Stomach (tissue), 9 donors: ENCODE measurements around the gene SYNPO2. TPM values are rescaled to one million over a fixed set of nuclear protein-coding genes. Genes with fewer than 3 reads are reported as not detected.

Source experiments
- DNase-seq, 2 donors: peaks; one replicate each; pipeline versions ENCODE4 v3.0.0 to v3.0.0-alpha.2; 2013 to 2019
- H3K27ac ChIP-seq, 5 donors: fragments of 200-600 bp in 4 of 5; sonication (generic) in 4 of 5; one replicate each; pipeline ENCODE4 v1.5.1; 2013 to 2019; ENCODE audit warnings: mild to moderate bottlenecking in 1 of 5, moderate library complexity in 1 of 5
- H3K27me3 ChIP-seq, 3 donors: fragments of 200-600 bp; sonication (generic); one replicate each; pipeline ENCODE4 v1.5.1; 2017 to 2019; ENCODE audit warnings: mixed run types in 1 of 3
- H3K36me3 ChIP-seq, 4 donors: fragments of 200-600 bp; sonication (generic); 1 replicate in 3 of 4; 2 replicates in 1 of 4; pipeline ENCODE4 v1.5.1; 2016 to 2019
- H3K4me1 ChIP-seq, 4 donors: fragments of 200-600 bp; sonication (generic); one replicate each; pipeline ENCODE4 v1.5.1; 2016 to 2019
- H3K4me3 ChIP-seq, 4 donors: fragments of 200-600 bp; sonication (generic) in 3 of 4; one replicate each; pipeline ENCODE4 v1.5.1; 2016 to 2019; ENCODE audit warnings: mild to moderate bottlenecking in 1 of 4
- H3K9me3 ChIP-seq, 4 donors: fragments of 200-600 bp; sonication (generic); one replicate each; pipeline ENCODE4 v1.5.1; 2016 to 2019
- EP300 ChIP-seq: sonication (generic); formaldehyde crosslinking; IDR thresholded peaks from one replicate; pipeline ENCODE4 v1.6.1; 2017; ENCODE audit warnings: antibody characterized with exemption
- POLR2A ChIP-seq, 4 donors: fragments of 450-650 bp; IDR thresholded peaks; one replicate each; pipeline ENCODE4 v1.6.1; 2016; ENCODE audit warnings: antibody characterized with exemption in 4 of 4, control low read depth in 2 of 4, mild to moderate bottlenecking in 1 of 4, moderate library complexity in 1 of 4
- POLR2AphosphoS5 ChIP-seq, 3 donors: sonication (generic); formaldehyde crosslinking; IDR thresholded peaks; one replicate each; pipeline ENCODE4 v1.6.1; 2016; ENCODE audit warnings: antibody characterized with exemption in 3 of 3
- WGBS, 5 donors: extraction: QIAGEN DNeasy Blood & Tissue Kit in 3 of 5; methylation state at CpG; one replicate each; pipeline versions ENCODE4 v1.1.5 to v1.1.7; 2013 to 2018; 5-methylcytosine and 5-hydroxymethylcytosine counted together
- intact Hi-C: fragments of 100-400 bp; cut with DNase I; formaldehyde crosslinking; loops from one replicate; pipeline ENCODE4 v1.15.1; 2023; ENCODE audit warnings: low total_unique reads
- polyA plus RNA-seq, 3 donors: library from polyadenylated mRNA; stranded (reverse); fragments of 200-250 nt; gene quantifications; one replicate each; pipeline ENCODE4 v1.2.3, GENCODE V29; 2013
- total RNA-seq, 5 donors: library from RNA; depleted of rRNA; stranded (reverse); fragments of >200 nt; gene quantifications; one replicate each; pipeline versions ENCODE4 v1.1.0 to v1.2.3, GENCODE V29; 2014 to 2016
- TF ChIP-seq, protein P1 (sequence below), 7 experiments: fragments of 450-650 bp in 4 of 7; fragments of 200-600 bp in 3 of 7; sonication (generic) in 3 of 7; IDR thresholded peaks; one replicate each; pipeline ENCODE4 v1.5.1; 2016 to 2019; ENCODE audit warnings: antibody characterized with exemption in 7 of 7, control low read depth in 2 of 7, mild to moderate bottlenecking in 1 of 7
- donor health status: healthy with polysubstance abuse.
- donor health status: Bipolar disorder and iron deficiency.
- donor health status: healthy.

SYNPO2 gene
- total and polyA plus RNA-seq, 8 donors: 24.8 to 644 (median 150) TPM

DNA sequence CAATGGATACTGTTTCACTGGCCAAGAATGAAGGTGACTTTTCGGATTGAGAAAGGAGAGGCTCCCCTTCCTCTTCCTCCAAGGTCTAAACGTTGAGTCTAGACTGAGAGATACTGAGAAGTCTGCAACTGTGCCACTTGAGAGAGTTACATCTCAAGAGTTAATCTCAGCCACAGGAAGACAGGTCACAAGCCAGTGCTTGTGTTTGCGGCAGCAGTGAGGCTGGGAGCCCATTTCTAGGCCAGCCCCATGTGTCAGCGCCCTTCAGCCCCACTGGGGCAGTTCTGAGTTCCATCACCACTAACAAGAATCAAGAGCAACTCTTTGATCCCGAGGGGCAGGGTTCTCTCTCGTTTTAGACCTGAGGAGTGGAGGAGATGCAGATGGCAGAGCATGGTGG lies 45.4 kb upstream of the SYNPO2 start:
- DNase-seq: no peak
- Histone ChIP-seq H3K4me1 (no peaks in the 10 kb centered on the region), H3K36me3 (no peaks in the 10 kb centered on the region), H3K27ac (no peak overlapping the region), H3K27me3 (no peaks in the 10 kb centered on the region), H3K9me3 (no peaks in the 10 kb centered on the region), H3K4me3 (no peak overlapping the region)
- TF ChIP-seq, protein P1, sequence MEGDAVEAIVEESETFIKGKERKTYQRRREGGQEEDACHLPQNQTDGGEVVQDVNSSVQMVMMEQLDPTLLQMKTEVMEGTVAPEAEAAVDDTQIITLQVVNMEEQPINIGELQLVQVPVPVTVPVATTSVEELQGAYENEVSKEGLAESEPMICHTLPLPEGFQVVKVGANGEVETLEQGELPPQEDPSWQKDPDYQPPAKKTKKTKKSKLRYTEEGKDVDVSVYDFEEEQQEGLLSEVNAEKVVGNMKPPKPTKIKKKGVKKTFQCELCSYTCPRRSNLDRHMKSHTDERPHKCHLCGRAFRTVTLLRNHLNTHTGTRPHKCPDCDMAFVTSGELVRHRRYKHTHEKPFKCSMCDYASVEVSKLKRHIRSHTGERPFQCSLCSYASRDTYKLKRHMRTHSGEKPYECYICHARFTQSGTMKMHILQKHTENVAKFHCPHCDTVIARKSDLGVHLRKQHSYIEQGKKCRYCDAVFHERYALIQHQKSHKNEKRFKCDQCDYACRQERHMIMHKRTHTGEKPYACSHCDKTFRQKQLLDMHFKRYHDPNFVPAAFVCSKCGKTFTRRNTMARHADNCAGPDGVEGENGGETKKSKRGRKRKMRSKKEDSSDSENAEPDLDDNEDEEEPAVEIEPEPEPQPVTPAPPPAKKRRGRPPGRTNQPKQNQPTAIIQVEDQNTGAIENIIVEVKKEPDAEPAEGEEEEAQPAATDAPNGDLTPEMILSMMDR (IDR thresholded peaks at IDR 0.05): no peak
- no peak for TF ChIP-seq POLR2A (IDR thresholded peaks at IDR 0.05)
- no peak for TF ChIP-seq EP300
- TF ChIP-seq POLR2AphosphoS5 (IDR thresholded peaks at IDR 0.05): no peak
- intact Hi-C loops: no loop called here
- 72 to 84% (median 77%) methylated on average over 4 to 6 of the region's 6 CpGs for WGBS, 5 donors

GRCh38 chr4:118845552-118846050 lies 43.1 kb upstream of the SYNPO2 start:
- Histone ChIP-seq H3K27ac (no peak overlapping the region), H3K27me3 (no peaks in the 10 kb centered on the region), H3K9me3 (no peaks in the 10 kb centered on the region), H3K4me3 (no peak overlapping the region), H3K4me1 (peaks cover 0 to 6% (median under 1%) of the 10 kb centered on the region in 4 donors), H3K36me3 (no peaks in the 10 kb centered on the region)
- intact Hi-C loops: no loop called here
- no peak for TF ChIP-seq EP300
- TF ChIP-seq, protein P1 (IDR thresholded peaks at IDR 0.05): no peak
- no peak for DNase-seq

- intact Hi-C loops: no loop called here
- Histone ChIP-seq H3K4me1 (peaks cover 0 to 16% (median 7%) of the 10 kb centered on the region in 4 donors), H3K27me3 (no peaks in the 10 kb centered on the region), H3K36me3 (no peaks in the 10 kb centered on the region), H3K4me3 (no peak overlapping the region), H3K9me3 (no peaks in the 10 kb centered on the region), H3K27ac (no peak overlapping the region)
- no peak for DNase-seq
- 56 to 88% (median 77%) methylated on average over 1 of the region's 1 CpG for WGBS, 5 donors
- no peak for TF ChIP-seq POLR2A (IDR thresholded peaks at IDR 0.05)
- TF ChIP-seq, protein P1 (IDR thresholded peaks at IDR 0.05): no peak
- TF ChIP-seq EP300: no peak
- no peak for TF ChIP-seq POLR2AphosphoS5 (IDR thresholded peaks at IDR 0.05)
Observed at GRCh38 chr4:118846979-118847378, 41.7 kb upstream of the SYNPO2 start.

GRCh38 chr4:118848242-118848641 lies 40.4 kb upstream of the SYNPO2 start:
- 86 to 96% (median 92%) methylated on average over 7 of the region's 7 CpGs for WGBS, 5 donors
- no peak overlapping the region for H3K27ac ChIP-seq
- H3K4me3 ChIP-seq: no peak overlapping the region
- H3K27me3 ChIP-seq: no peaks in the 10 kb centered on the region
- no peak for DNase-seq
- no peaks in the 10 kb centered on the region for H3K36me3 ChIP-seq
- intact Hi-C loops: no loop called here
- TF ChIP-seq EP300: no peak
- TF ChIP-seq, protein P1 (IDR thresholded peaks at IDR 0.05): no peak
- TF ChIP-seq POLR2A (IDR thresholded peaks at IDR 0.05): no peak
- TF ChIP-seq POLR2AphosphoS5 (IDR thresholded peaks at IDR 0.05): no peak
- H3K9me3 ChIP-seq: no peaks in the 10 kb centered on the region
- peaks cover 0 to 16% (median 7%) of the 10 kb centered on the region in 4 donors for H3K4me1 ChIP-seq
